GM21723 (cell line): ENCODE measurements around the gene SIRPB2.

Experiments used
- ATAC-seq: cut with Tn5 transposase; IDR thresholded peaks from one replicate; pipeline ENCODE4 v1.9.1; 2021; ENCODE audit warnings: mild to moderate bottlenecking, moderate library complexity; ENCODE audit not compliant: unreplicated experiment

The SIRPB2 gene

DNA sequence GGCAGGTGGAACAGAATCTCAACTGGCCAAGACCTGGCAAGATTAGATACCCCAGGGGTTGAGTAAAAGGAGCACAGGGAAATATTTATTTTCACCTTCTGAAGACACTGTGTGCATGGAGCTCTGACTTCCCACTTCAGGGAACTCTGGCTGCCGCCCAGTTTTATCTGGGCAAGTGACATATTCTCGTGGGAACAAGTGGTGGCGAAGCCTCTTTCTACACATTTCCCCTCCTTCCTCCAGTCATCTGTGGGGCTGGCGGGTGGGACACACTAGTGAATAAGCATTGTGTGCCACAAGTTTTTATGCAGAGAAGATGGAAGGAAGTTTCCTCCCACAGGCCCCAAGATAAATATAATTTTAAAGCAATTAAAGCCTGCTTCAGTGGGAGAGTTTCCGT, 48.1 kb downstream of the SIRPB2 start:
- ATAC-seq, result no peak

DNA sequence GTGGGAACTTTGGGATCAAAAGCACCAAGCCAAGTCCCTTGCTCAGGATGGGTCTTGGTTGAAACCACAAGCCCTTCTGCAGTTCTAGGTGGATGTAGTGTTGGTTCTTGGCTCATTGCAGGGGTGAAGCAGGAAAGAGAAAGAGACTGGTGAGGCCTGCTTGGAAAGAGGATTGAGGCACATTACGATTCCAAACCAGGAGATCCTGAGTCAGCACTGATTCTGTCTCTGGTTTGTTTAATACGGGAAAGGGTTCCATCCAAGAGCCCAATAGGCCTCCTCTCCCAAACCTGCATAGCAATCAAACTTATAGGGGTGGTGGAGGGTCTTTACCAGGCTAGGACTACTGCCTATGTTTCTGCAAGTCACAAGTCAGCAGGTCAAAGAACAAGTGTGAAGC, 48.9 kb downstream of the SIRPB2 start:
- ATAC-seq, result no peak

DNA sequence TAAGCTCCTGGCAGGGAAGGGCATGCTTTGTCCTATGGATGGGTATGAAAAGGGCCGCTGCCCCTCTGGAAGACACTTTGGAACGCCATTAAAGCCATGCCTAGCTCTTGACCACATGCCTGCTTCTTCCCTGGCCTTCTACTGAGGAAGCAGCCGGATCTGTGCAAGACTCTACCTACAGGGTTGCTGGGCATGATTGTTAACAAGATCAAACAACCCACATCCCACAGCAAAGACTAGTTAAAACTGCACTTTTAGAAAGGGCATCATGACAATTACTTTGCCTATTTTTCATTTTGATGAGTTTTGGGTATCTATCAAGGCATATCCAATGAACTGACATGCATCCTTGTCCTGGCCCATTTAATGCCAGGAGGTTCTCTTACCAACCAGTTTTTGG, 50.1 kb downstream of the SIRPB2 start:
- ATAC-seq, result no peak

DNA sequence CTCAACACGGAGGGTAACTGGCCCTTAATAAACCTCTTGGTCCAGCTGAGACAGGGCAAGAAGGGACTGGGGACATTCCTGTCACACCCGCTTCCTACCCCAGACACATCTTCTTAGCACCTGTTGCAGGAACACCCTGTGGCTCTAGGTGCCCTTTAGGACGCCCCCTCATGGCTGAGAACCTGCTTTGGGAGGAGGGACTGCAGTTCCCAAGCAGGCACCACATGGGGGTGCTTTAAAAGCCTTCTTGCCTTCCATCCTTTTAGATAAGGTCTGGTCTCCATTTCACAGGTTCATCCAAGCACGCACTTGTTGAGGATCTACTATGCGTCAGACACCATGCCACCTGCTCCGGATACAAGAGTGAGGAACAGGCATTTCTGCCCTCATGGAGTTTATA, 51.2 kb downstream of the SIRPB2 start:
- ATAC-seq, result no peak

DNA sequence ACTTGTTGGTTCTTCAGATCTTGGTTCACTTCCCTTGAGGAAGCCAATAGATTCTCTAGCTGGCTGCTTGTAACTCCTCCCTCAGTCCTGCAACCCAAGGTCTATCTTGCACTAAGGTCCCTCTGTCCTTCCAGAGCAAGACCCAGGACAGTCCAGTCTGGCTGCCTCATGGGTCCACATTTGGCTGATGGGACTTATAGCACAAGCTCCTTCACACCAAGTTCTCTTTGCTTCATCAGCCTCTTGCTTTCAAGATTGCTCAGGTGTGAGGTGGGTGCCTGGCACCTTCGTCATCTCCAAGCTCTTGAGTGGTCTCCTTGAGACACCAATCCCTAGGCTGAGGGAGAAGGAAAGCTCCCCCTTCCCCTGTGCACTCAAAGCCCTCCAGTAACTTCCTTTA, 52.9 kb downstream of the SIRPB2 start:
- ATAC-seq, result no peak

DNA sequence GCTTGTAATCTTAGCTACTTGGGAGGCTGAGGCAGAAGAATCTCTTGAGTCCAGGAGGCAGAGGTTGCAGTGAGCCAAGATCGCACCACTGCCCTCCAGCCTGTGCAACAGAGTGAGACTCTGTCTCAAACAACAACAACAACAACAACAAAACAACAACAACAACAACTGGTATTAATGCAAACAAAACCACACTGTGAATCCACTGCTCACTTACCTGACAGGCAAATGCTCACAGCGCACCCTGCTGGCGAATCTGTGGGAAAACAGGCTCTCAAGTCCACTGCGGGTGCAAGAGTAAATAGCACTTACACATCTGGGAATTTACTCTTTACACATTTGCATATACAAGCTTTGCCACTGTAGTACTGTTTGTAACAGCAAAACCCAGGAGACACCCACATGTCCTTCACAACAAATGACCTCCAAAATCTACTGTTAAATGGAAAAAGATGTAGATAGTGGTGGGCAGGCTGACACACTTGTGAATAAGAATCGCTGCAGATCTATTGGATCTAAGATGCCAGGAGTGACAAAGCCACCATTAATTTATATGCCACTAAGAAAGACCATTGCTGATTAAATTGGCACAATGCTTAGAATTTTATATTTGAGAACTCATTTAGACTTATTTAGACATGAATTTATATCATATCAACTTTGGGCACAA, 53.9 kb downstream of the SIRPB2 start:
- ATAC-seq, result no peak

DNA sequence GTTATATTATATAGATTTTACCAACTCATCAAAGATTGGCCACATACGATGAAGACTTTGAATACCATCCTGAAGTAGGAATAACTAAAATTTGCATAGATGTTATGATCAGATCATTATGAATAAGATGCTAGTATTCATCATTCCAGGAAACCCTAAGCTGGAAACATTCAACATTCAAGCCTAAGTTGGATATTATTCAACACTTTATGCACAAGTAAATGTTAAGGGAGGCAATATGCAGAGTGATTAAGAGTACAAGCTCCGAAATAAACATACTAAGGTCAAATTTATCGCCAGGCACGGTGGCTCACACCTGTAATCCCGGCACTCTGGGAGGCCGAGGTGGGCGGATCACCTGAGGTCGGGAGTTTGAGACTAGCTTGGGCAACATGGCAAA, 55.0 kb downstream of the SIRPB2 start:
- ATAC-seq, result no peak

DNA sequence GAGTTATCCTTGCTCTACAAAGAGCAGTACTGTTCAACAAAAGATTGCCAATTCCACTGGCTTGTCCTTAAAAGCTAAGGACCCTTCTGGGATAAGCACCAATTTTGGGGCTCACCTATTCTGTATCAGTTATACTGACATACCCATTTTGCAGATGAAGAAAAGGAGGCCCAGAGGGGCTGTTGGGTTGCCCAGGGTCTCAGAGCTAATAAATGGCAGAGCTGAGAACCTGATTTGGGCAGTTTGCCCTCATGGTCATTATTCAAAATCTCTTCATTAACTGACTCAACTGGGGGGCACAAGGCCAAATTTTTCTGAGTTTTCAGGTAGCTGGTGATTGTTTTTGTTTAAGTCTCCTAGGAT, 55.9 kb downstream of the SIRPB2 start:
- ATAC-seq, result no peak

DNA sequence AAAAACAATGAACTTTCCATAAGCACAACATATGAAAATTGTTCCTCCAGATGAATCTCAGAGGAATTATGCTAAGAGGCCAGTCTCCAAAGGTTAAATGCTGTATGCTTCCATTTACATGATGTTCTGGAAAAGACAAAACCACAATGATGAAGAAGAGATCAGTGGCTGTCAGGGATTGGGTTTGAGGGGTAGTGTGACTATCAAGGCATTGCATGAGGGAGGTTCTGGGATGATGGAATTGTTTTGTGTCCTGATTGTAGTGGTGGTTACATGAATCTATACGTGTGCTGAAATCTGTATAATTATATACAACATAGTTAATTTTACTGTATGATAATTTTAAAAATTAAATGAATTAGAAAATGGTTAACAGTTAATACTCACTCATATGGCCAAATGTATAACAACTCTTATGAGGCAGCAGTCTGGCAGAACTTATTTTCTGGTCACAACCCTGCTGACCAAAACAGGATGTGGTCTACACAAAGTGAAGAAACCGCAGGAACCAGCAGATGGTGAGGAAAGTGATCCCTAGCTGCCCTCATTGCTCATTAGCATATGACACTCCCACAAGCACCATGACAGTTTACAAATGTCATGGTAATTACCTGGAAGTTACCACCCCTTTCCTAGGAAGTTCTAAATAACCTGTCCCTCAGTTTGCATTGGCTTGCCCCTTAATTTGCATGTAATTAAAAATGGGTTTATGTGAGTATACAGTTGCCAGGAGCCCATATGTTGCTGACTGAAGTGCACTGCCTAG, 56.5 kb downstream of the SIRPB2 start:
- ATAC-seq, result peak; percentile 92

DNA sequence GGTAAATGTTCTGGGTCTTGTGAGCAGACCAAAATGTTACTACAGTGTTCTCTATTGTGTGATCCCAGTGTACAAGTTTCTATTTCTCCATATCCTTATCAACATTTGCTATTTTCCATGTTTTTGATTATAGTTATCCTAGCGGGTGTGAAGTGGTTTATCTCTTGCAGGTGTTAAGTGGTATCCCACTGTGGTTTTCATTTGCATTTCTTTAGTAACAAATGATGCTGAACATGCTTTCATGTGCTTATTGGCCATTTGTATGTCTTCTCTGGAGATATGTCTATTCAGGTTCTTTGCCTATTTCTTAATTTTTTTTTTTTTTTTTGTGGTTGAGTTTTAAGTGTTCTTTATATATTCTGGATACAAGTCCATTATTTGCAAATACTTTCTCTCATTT, 60.1 kb downstream of the SIRPB2 start:
- ATAC-seq, result no peak

DNA sequence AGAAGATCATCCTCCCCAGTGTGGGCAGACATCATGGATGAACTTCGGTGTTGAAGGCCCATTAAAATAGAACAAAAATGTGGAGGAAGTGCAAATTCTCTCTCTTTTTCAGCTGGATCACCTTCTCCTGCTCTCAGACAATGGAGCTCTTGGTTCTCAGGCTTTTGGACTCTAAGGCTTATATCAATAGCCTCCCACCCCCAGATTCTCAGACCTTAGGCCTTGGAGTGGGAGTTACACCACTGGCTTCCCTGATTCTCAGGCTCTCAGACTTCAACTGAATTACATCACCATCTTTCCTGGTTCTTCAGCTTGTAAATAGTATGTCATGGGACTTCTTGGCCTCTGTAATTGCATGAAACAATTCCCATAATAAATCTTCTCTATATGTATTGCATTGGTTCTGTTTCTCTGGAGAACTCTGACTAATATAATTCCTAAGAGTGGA, 61.2 kb downstream of the SIRPB2 start:
- no peak for ATAC-seq

DNA sequence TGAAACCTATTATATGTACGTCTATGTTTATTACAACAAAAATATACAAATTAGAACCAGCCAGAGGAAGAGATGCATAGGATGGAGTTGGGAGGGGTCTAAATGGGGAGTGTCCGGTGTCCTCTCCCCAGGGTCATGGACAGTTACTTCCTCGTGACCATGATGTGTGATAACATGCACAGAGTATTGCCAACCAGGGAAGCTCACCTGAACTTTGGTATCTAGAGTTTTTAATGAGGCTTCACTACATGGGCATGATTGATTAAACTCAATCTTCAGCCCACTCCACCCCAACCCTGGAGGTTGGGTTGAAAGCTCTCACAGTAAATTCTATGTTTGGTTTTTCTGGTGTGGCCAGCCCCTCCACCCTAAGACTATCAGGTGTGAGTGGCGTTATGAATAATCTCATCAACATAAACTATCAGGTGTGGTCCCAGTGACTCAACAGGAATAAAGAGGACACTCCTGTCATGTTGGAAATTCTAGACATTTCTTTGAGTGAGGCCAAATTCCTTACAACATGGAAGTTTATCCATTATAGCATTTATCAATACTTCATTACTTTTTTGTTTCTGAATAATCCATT, 62.0 kb downstream of the SIRPB2 start:
- no peak for ATAC-seq

DNA sequence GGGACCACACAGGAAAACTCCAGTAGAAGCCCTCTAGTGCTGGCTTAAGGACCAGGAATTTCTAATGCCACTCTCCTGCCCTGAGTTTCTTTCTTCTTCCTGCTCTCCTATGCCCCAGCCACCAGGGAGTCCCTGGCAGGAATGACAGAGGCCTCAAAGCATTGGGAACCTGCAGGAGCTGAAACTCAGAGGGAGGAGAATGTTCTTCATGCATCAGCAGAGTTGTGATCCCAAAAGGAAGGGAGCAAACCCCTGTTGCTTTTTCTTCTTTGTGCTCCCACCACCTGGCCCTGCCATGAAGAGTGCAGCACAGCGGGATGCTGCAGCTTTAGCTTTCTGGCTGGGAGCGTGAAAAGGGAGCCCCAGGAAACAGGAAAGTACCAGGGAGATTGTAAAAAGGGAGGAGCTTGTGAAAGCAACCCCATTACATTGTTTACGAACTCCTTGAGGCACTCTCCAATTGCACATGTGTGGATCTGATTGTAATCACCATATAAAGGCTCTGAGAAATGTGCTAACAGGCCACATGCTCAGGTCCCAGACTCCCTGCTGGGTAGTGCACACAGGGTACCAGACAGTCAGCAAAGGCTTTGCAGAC, 63.7 kb downstream of the SIRPB2 start:
- ATAC-seq, result no peak

DNA sequence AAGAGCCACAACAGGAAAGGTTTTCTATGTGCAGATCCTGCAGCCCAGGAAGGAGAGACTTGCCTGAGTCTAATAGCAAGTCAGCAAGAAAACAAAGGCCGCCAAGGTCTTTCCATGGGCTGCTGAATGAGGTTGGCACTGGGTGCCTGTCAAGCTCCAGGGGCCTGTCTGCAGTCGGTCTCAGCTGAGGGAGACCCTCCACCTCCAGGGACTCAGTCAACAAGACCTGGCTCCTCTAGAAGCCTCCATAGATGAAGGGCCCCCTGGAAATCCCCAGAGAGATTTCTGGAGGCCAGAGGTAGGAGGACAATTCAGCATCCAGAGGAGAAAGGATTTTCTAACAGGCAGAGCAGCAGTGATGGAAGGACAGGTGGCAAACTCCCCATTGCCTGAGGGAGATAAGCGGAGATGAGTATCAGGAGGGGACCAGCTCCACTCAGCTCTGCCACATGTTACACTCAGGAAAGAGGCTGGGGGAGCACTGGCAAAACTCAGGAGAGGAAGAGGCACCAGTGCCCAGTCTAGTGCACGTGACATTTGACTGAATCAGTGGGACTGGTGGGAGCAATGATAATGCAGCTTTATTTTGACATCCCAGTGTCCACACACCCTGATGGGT, 64.9 kb downstream of the SIRPB2 start:
- no peak for ATAC-seq
